Neural progenitor cell (in vitro differentiated cells): ENCODE measurements around the gene SORT1.

Source experiments
- EZH2 ChIP-seq: fragments of 200-600 bp; sonication (generic); IDR thresholded peaks from 2 replicates; pipeline ENCODE4 v1.6.1; 2017; ENCODE audit warnings: antibody characterized with exemption, mild to moderate bottlenecking, moderate library complexity
- EZH2phosphoT487 ChIP-seq: fragments of 200-600 bp; sonication (generic); IDR thresholded peaks from 2 replicates; pipeline ENCODE4 v1.6.1; 2017; ENCODE audit warnings: antibody characterized with exemption
- TF ChIP-seq, protein P1 (sequence below): fragments of 200-600 bp; sonication (generic); IDR thresholded peaks from 2 replicates; pipeline ENCODE4 v1.5.1; 2017; ENCODE audit warnings: antibody characterized with exemption, mild to moderate bottlenecking

DNA sequence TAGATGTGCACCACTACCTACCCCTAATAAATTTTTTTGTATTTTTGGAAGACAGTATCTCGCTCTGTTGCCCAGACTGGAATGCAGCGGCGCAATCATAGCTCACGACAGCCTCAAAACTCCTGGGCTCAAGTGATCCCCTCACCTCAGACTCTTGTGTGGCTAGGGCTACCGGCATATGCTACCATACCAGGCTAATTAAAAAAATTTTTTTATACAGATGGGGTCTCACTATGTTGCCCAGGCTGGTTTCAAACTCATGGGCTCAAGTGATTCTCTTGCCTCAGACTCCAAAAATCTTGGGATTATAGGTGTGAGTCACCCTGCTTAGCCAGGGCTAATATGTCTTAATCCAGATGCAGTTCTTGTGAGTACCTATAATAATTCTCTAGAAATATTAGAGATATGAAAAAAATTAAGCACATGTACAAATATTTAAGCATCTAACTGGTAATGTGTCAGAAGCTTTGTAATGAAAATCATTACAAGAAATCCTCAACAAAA, 9.5 kb downstream of the SORT1 start:
- TF ChIP-seq, protein P1, sequence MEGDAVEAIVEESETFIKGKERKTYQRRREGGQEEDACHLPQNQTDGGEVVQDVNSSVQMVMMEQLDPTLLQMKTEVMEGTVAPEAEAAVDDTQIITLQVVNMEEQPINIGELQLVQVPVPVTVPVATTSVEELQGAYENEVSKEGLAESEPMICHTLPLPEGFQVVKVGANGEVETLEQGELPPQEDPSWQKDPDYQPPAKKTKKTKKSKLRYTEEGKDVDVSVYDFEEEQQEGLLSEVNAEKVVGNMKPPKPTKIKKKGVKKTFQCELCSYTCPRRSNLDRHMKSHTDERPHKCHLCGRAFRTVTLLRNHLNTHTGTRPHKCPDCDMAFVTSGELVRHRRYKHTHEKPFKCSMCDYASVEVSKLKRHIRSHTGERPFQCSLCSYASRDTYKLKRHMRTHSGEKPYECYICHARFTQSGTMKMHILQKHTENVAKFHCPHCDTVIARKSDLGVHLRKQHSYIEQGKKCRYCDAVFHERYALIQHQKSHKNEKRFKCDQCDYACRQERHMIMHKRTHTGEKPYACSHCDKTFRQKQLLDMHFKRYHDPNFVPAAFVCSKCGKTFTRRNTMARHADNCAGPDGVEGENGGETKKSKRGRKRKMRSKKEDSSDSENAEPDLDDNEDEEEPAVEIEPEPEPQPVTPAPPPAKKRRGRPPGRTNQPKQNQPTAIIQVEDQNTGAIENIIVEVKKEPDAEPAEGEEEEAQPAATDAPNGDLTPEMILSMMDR = no peak
- TF ChIP-seq EZH2 (no peak), EZH2phosphoT487 (no peak)
